Panc1 (cell line): Measurements from ENCODE around the gene YY1AP1. TPM values are rescaled to one million over a fixed set of nuclear protein-coding genes. Genes with fewer than 3 reads are reported as not detected.
"Not testable (repeated sequence)": the region's sequence is repeated elsewhere in the genome, so short reads cannot be mapped to it uniquely, and the experiment has no call there.

Experiments
- ATAC-seq: fragments of 200-7000 bp; cut with Tn5 transposase; 2 replicates; pipeline ENCODE4 v1.9.1; 2020; ENCODE audit warnings: mild to moderate bottlenecking, moderate library complexity
- BruUV-seq: library from RNA; stranded (reverse); fragments of 400-500 nt; replicated peaks from 2 replicates; lab custom pipeline; 2021; lab: Mats Ljungman, UMichigan
- CTCF ChIA-PET: fragments of 300-600 bp; sonication (Branson Sonifier 250); formaldehyde crosslinking; loops from one replicate; lab custom pipeline; 2022; ENCODE audit warnings: antibody characterized with exemption; lab: Charles Lee
- POLR2A ChIA-PET: fragments of 300-600 bp; sonication (Branson Sonifier 250); formaldehyde crosslinking; loops from one replicate; lab custom pipeline; 2022; ENCODE audit warnings: antibody characterized with exemption; lab: Charles Lee
- DNase-seq: peaks from one replicate; pipeline ENCODE4 v3.0.0-alpha.2; 2010; ENCODE audit warnings: low read depth, low spot score
- H3K27ac ChIP-seq: 2 replicates; pipeline ENCODE4 v1.5.1; 2011; ENCODE audit warnings: mild to moderate bottlenecking, low read length, inconsistent platforms
- H3K27me3 ChIP-seq: fragments of 200-500 bp; sonication (Bioruptor generic); 2 replicates; pipeline ENCODE4 v1.6.0; 2014; ENCODE audit warnings: low read length, inconsistent platforms; ENCODE audit not compliant: control insufficient read depth, insufficient read depth
- H3K36me3 ChIP-seq: fragments of 200-500 bp; sonication (Bioruptor generic); 2 replicates; pipeline ENCODE4 v1.5.1; 2014; ENCODE audit warnings: inconsistent platforms, mild to moderate bottlenecking, low read length, moderate library complexity; ENCODE audit not compliant: control insufficient read depth, insufficient read depth
- H3K4me1 ChIP-seq: 2 replicates; pipeline ENCODE4 v1.5.1; 2011; ENCODE audit warnings: inconsistent platforms, mild to moderate bottlenecking, low read length, moderate library complexity; ENCODE audit not compliant: control insufficient read depth, insufficient read depth
- H3K4me3 ChIP-seq, 2 experiments: 2 replicates each; pipeline ENCODE4 v1.5.1; 2011 to 2012; ENCODE audit warnings: low read depth in 2 of 2, low read length in 2 of 2, mild to moderate bottlenecking in 2 of 2, inconsistent platforms in 1 of 2, moderate library complexity in 1 of 2
- H3K9me3 ChIP-seq: fragments of 200-500 bp; sonication (Bioruptor generic); 2 replicates; pipeline ENCODE4 v1.5.1; 2014; ENCODE audit warnings: low read depth, mild to moderate bottlenecking, inconsistent platforms, low read length, moderate library complexity; ENCODE audit not compliant: control insufficient read depth, insufficient read depth
- POLR2AphosphoS5 ChIP-seq: IDR thresholded peaks from 2 replicates; pipeline ENCODE4 v1.6.1; 2012; ENCODE audit warnings: mild to moderate bottlenecking, low read depth, low read length, moderate library complexity
- SIN3A ChIP-seq: IDR thresholded peaks from 2 replicates; pipeline ENCODE4 v1.6.1; 2012; ENCODE audit warnings: low read depth, mild to moderate bottlenecking, low read length, moderate library complexity, borderline replicate concordance; ENCODE audit not compliant: insufficient read depth
- TCF7L2 ChIP-seq: IDR thresholded peaks from 2 replicates; pipeline ENCODE4 v1.6.1; 2011; ENCODE audit warnings: mild to moderate bottlenecking, low read depth, low read length, inconsistent platforms
- in situ Hi-C: cut with HindIII; loops from 2 replicates; pipeline ENCODE4 v1.10.0; 2016; ENCODE audit warnings: low sequenced_read_pairs, low pct_unique_long_range_greater_than_20kb
- intact Hi-C: fragments of 100-400 bp; cut with micrococcal nuclease; formaldehyde crosslinking; loops from one replicate; pipeline ENCODE4 v1.10.0; 2022; ENCODE audit not compliant: unreplicated experiment
- total RNA-seq: library from RNA; stranded (reverse); gene quantifications from one replicate; pipeline ENCODE4 v1.2.1, GENCODE V29; 2021; ENCODE audit not compliant: unreplicated experiment
- TF ChIP-seq, protein P1 (sequence below), 2 experiments: IDR thresholded peaks; 2 replicates each; pipeline ENCODE4 v1.6.1; 2011 to 2012; ENCODE audit warnings: low read depth in 2 of 2, control low read depth in 1 of 2, low read length in 1 of 2, mild to moderate bottlenecking in 1 of 2, moderate library complexity in 1 of 2; ENCODE audit not compliant: insufficient read depth in 1 of 2
- TF ChIP-seq, protein P2 (sequence below): fragments of 450-650 bp; IDR thresholded peaks from 2 replicates; pipeline ENCODE4 v1.5.1; 2017; ENCODE audit warnings: mild to moderate bottlenecking

The YY1AP1 gene
- total RNA-seq, 1 experiment from 2014 or later = 58.7 TPM

DNA sequence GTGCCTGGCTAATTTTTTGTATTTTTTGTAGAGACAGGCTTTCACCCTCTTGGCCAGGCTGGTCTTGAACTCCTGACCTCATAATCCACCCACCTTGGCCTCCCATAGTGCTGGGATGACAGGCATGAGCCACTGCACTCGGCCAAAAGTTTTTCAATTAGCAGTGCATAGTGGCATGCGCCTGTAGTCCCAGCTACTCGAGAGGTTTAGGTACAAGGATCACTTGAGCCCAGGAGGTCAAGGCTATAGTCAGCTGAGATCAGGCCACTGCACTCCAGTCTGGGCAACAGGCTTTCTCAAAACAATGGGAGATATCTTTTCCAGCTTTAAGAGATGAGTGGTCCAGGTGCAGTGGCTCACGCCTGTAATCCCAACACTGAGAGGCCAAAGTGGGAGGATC is 31.1 kb upstream of the YY1AP1 start:
- Histone ChIP-seq H3K27ac (no peak overlapping the region), H3K36me3 (peaks cover 4% of the 10 kb centered on the region), H3K27me3 (no peaks in the 10 kb centered on the region), H3K4me3 (no peak overlapping the region), H3K4me1 (no peaks in the 10 kb centered on the region), H3K9me3 (no peaks in the 10 kb centered on the region)
- intact Hi-C loops = no loop called here
- ATAC-seq (no peak), DNase-seq (no peak)
- BruUV-seq = no TSS peak
- TF ChIP-seq, protein P1, sequence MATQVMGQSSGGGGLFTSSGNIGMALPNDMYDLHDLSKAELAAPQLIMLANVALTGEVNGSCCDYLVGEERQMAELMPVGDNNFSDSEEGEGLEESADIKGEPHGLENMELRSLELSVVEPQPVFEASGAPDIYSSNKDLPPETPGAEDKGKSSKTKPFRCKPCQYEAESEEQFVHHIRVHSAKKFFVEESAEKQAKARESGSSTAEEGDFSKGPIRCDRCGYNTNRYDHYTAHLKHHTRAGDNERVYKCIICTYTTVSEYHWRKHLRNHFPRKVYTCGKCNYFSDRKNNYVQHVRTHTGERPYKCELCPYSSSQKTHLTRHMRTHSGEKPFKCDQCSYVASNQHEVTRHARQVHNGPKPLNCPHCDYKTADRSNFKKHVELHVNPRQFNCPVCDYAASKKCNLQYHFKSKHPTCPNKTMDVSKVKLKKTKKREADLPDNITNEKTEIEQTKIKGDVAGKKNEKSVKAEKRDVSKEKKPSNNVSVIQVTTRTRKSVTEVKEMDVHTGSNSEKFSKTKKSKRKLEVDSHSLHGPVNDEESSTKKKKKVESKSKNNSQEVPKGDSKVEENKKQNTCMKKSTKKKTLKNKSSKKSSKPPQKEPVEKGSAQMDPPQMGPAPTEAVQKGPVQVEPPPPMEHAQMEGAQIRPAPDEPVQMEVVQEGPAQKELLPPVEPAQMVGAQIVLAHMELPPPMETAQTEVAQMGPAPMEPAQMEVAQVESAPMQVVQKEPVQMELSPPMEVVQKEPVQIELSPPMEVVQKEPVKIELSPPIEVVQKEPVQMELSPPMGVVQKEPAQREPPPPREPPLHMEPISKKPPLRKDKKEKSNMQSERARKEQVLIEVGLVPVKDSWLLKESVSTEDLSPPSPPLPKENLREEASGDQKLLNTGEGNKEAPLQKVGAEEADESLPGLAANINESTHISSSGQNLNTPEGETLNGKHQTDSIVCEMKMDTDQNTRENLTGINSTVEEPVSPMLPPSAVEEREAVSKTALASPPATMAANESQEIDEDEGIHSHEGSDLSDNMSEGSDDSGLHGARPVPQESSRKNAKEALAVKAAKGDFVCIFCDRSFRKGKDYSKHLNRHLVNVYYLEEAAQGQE (IDR thresholded peaks at IDR 0.05; ENCODE audit: insufficient read depth in 1 of 2, low read depth in 2 of 2, low read length in 1 of 2) = no peak
- no peak for TF ChIP-seq SIN3A
- no peak for TF ChIP-seq TCF7L2
- TF ChIP-seq, protein P2, sequence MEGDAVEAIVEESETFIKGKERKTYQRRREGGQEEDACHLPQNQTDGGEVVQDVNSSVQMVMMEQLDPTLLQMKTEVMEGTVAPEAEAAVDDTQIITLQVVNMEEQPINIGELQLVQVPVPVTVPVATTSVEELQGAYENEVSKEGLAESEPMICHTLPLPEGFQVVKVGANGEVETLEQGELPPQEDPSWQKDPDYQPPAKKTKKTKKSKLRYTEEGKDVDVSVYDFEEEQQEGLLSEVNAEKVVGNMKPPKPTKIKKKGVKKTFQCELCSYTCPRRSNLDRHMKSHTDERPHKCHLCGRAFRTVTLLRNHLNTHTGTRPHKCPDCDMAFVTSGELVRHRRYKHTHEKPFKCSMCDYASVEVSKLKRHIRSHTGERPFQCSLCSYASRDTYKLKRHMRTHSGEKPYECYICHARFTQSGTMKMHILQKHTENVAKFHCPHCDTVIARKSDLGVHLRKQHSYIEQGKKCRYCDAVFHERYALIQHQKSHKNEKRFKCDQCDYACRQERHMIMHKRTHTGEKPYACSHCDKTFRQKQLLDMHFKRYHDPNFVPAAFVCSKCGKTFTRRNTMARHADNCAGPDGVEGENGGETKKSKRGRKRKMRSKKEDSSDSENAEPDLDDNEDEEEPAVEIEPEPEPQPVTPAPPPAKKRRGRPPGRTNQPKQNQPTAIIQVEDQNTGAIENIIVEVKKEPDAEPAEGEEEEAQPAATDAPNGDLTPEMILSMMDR = no peak
- TF ChIP-seq POLR2AphosphoS5 = no peak
- in situ Hi-C loops = no loop called here
- CTCF ChIA-PET = interaction anchor here (0.5 to 0.7 kb wide), 2 partner anchors 82 to 110 kb away, joined by 3 to 8 read pairs; partner anchors contain the start of gene MSTO1
- POLR2A ChIA-PET = no interaction called here

DNA sequence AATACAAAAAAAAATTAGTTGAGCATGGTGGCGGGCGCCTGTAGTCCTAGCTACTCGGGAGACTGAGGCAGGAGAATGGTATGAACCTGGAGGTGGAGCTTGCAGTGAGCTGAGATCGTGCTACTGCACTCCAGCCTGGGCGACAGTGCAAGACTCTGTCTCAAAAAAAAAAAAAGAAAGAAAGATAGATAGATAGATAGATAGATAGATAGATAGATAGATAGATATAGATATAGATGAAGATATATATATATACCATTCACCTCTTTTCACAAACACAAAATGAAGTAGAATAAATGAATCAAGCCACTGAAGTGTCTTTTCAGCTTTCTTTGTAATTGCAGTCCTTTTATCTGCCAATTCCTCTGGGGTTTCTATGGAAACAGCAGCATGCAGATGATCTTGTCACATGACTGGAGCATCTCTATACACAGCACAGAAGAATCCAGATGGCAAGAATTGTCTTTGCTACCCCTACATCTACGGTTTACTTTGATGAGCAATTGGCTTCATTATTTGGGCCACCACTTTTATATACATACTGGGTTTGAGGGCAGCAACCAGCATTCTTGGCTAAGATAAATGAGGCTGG is 30.0 kb upstream of the YY1AP1 start:
- H3K4me3 ChIP-seq, BruUV-seq, H3K4me1 ChIP-seq, in situ Hi-C loops, H3K9me3 ChIP-seq, H3K36me3 ChIP-seq, intact Hi-C loops, H3K27me3 ChIP-seq, CTCF ChIA-PET, H3K27ac ChIP-seq, DNase-seq, ATAC-seq, POLR2A ChIA-PET: not testable (repeated sequence)

DNA sequence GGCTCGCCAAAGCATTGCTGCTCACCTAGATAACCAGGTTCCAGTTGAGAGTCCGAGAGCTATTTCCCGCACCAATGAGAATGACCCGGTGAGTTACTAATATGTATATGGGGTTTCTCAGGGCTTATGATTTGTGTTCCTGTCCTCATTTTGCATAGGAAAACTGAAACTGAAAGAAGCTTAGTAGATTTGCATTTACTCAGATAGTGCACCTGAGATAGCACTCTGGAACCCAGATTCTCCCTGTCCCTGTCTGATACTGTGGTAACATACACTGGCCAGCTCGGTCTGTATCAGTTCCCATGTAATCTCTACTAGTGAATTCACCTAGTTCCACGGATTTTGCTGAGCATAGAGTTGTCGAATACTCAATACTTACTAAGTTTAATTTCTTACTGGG is 28.5 kb upstream of the YY1AP1 start:
- no TSS peak for BruUV-seq
- POLR2A ChIA-PET = no interaction called here
- TF ChIP-seq POLR2AphosphoS5 = no peak
- no peak for TF ChIP-seq TCF7L2
- no peak for TF ChIP-seq SIN3A
- TF ChIP-seq, protein P2 = no peak
- no peaks in the 10 kb centered on the region for H3K9me3 ChIP-seq
- intact Hi-C loops = no loop called here
- H3K36me3 ChIP-seq = peaks cover 6% of the 10 kb centered on the region; the same call in 1 of the 2 replicates
- in situ Hi-C loops = no loop called here
- no peaks in the 10 kb centered on the region for H3K27me3 ChIP-seq
- CTCF ChIA-PET = no interaction called here
- no peak overlapping the region for H3K4me3 ChIP-seq
- DNase-seq = no peak
- no peaks in the 10 kb centered on the region for H3K4me1 ChIP-seq
- no peak for ATAC-seq
- H3K27ac ChIP-seq = no peak overlapping the region
